ENCODE data around the gene NFKBIA.

- TF ChIP-seq CTCF (IDR thresholded peaks at IDR 0.05; ENCODE audit: insufficient read depth, low read depth, low read length): no peak
- no peak for TF ChIP-seq EZH2 (IDR thresholded peaks at IDR 0.05; ENCODE audit: insufficient read depth, low read length)
These were observed 39.6 kb upstream of the NFKBIA start for GRCh38 chr14:35444104-35444503.

Measured in astrocyte (in vitro differentiated cells and primary cell).